Measurements from ENCODE around the gene CCDC15. TPM values are rescaled to one million over a fixed set of nuclear protein-coding genes. Genes with fewer than 3 reads are reported as not detected.

The CCDC15 gene
- total and polyA plus RNA-seq, 2 donors (not counting 1 experiment from before 2014, with no cell fraction given) = 0.31 to 1.8 TPM

- Histone ChIP-seq H3K4me1 (ENCODE audit: control insufficient read depth in 2 of 2, insufficient read depth in 2 of 2, low read length in 2 of 2) (no peaks in the 10 kb centered on the region), H3K4me3 (ENCODE audit: control extremely low read depth in 1 of 5, extremely low read depth in 1 of 5, insufficient read depth in 1 of 5, low read depth in 2 of 5, low read length in 4 of 5) (no peak overlapping the region), H3K27ac (ENCODE audit: low read length in 2 of 2) (no peak overlapping the region), H3K36me3 (replicated peaks in 1 of 2; ENCODE audit: control extremely low read depth in 1 of 2, control insufficient read depth in 1 of 2, extremely low read depth in 1 of 2, insufficient read depth in 2 of 2, low read length in 1 of 2) (no peaks in the 10 kb centered on the region), H3K4me2 (replicated peaks; ENCODE audit: low read depth, low read length, poor library complexity, severe bottlenecking) (no peak overlapping the region), H2AFZ (ENCODE audit: insufficient read depth, low read depth, low read length, poor library complexity, severe bottlenecking) (no peak overlapping the region), H3K79me2 (ENCODE audit: control insufficient read depth, insufficient read depth, low read length) (no peaks in the 10 kb centered on the region), H3K27me3 (replicated peaks in 1 of 4; ENCODE audit: control extremely low read depth in 1 of 4, control insufficient read depth in 3 of 4, insufficient read depth in 4 of 4, low read length in 3 of 4) (peaks cover 0 to 24% (median 5%) of the 10 kb centered on the region in 4 experiments), H3K9ac (ENCODE audit: low read length) (no peak overlapping the region), H4K20me1 (ENCODE audit: control insufficient read depth, insufficient read depth, low read length, poor library complexity, severe bottlenecking) (no peaks in the 10 kb centered on the region), H3K9me3 (ENCODE audit: control extremely low read depth in 1 of 3, control insufficient read depth in 2 of 3, insufficient read depth in 1 of 3, low read length in 2 of 3) (peaks cover 0 to 8% (median 4%) of the 10 kb centered on the region in 3 donors)
- intact Hi-C loops (cut with micrococcal nuclease) = no loop called here
- no peak overlapping the region for H3K4me3 Mint-ChIP-seq
- H3K27ac Mint-ChIP-seq = no peak overlapping the region
- WGBS (ENCODE audit: insufficient coverage) = 73% methylated on average over 2 of the region's 3 CpGs
- DNase-seq (no peak), ATAC-seq (ENCODE audit: low read depth) (no peak)
- H3K27me3 Mint-ChIP-seq = peaks cover 19% of the 10 kb centered on the region
- ChIA-PET CTCF (no interaction called here), POLR2A (no interaction called here)
- H3K4me1 Mint-ChIP-seq = no peaks in the 10 kb centered on the region
- TF ChIP-seq, protein P1, sequence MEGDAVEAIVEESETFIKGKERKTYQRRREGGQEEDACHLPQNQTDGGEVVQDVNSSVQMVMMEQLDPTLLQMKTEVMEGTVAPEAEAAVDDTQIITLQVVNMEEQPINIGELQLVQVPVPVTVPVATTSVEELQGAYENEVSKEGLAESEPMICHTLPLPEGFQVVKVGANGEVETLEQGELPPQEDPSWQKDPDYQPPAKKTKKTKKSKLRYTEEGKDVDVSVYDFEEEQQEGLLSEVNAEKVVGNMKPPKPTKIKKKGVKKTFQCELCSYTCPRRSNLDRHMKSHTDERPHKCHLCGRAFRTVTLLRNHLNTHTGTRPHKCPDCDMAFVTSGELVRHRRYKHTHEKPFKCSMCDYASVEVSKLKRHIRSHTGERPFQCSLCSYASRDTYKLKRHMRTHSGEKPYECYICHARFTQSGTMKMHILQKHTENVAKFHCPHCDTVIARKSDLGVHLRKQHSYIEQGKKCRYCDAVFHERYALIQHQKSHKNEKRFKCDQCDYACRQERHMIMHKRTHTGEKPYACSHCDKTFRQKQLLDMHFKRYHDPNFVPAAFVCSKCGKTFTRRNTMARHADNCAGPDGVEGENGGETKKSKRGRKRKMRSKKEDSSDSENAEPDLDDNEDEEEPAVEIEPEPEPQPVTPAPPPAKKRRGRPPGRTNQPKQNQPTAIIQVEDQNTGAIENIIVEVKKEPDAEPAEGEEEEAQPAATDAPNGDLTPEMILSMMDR (IDR thresholded peaks at IDR 0.05) = no peak
- TF ChIP-seq EZH2 (IDR thresholded peaks at IDR 0.05; ENCODE audit: borderline replicate concordance, insufficient read depth, low read depth, low read length, poor library complexity, severe bottlenecking) = no peak
- no peaks in the 10 kb centered on the region for H3K9me3 Mint-ChIP-seq (ENCODE audit: insufficient read depth)
These were observed 16.6 kb upstream of the CCDC15 start for GRCh38 chr11:124937336-124937935.

GRCh38 chr11:124938206-124938765, 15.7 kb upstream of the CCDC15 start:
- ChIA-PET CTCF (no interaction called here), POLR2A (no interaction called here)
- Histone ChIP-seq H3K4me3 (ENCODE audit: control extremely low read depth in 1 of 5, extremely low read depth in 1 of 5, insufficient read depth in 1 of 5, low read depth in 2 of 5, low read length in 4 of 5) (no peak overlapping the region), H3K27me3 (replicated peaks in 1 of 4; ENCODE audit: control extremely low read depth in 1 of 4, control insufficient read depth in 3 of 4, insufficient read depth in 4 of 4, low read length in 3 of 4) (peaks cover 0 to 24% (median 8%) of the 10 kb centered on the region in 4 experiments), H3K4me2 (replicated peaks; ENCODE audit: low read depth, low read length, poor library complexity, severe bottlenecking) (no peak overlapping the region), H3K36me3 (replicated peaks in 1 of 2; ENCODE audit: control extremely low read depth in 1 of 2, control insufficient read depth in 1 of 2, extremely low read depth in 1 of 2, insufficient read depth in 2 of 2, low read length in 1 of 2) (no peaks in the 10 kb centered on the region), H3K9me3 (ENCODE audit: control extremely low read depth in 1 of 3, control insufficient read depth in 2 of 3, insufficient read depth in 1 of 3, low read length in 2 of 3) (peaks cover 0 to 8% (median 4%) of the 10 kb centered on the region in 3 donors), H3K79me2 (ENCODE audit: control insufficient read depth, insufficient read depth, low read length) (no peaks in the 10 kb centered on the region), H3K9ac (ENCODE audit: low read length) (no peak overlapping the region), H2AFZ (ENCODE audit: insufficient read depth, low read depth, low read length, poor library complexity, severe bottlenecking) (no peak overlapping the region), H4K20me1 (ENCODE audit: control insufficient read depth, insufficient read depth, low read length, poor library complexity, severe bottlenecking) (no peaks in the 10 kb centered on the region), H3K4me1 (ENCODE audit: control insufficient read depth in 2 of 2, insufficient read depth in 2 of 2, low read length in 2 of 2) (no peaks in the 10 kb centered on the region), H3K27ac (ENCODE audit: low read length in 2 of 2) (no peak overlapping the region)
- no peak for ATAC-seq (ENCODE audit: low read depth)
- no peak overlapping the region for H3K4me3 Mint-ChIP-seq
- no peaks in the 10 kb centered on the region for H3K9me3 Mint-ChIP-seq (ENCODE audit: insufficient read depth)
- H3K27ac Mint-ChIP-seq = no peak overlapping the region
- 83% methylated on average over 2 of the region's 6 CpGs for WGBS (ENCODE audit: insufficient coverage)
- intact Hi-C loops (cut with micrococcal nuclease) = no loop called here
- DNase-seq = no peak
- peaks cover 22% of the 10 kb centered on the region for H3K27me3 Mint-ChIP-seq
- TF ChIP-seq EZH2 (IDR thresholded peaks at IDR 0.05; ENCODE audit: borderline replicate concordance, insufficient read depth, low read depth, low read length, poor library complexity, severe bottlenecking) = no peak
- TF ChIP-seq, protein P1 (IDR thresholded peaks at IDR 0.05) = no peak
- H3K4me1 Mint-ChIP-seq = no peaks in the 10 kb centered on the region

Measured in B cell (primary cell).